Esophagus squamous epithelium (tissue), 4 donors: ENCODE data around the gene SLC25A19.

Source experiments
- POLR2A ChIP-seq, 4 donors: fragments of 450-650 bp; IDR thresholded peaks; one replicate each; pipeline ENCODE4 v1.6.1; 2017; ENCODE audit warnings: antibody characterized with exemption in 4 of 4, mild to moderate bottlenecking in 4 of 4, moderate library complexity in 3 of 4
- TF ChIP-seq, protein P1 (sequence below), 6 experiments: fragments of 450-650 bp in 4 of 6; fragments of 200-600 bp in 2 of 6; sonication (generic) in 2 of 6; IDR thresholded peaks; one replicate each; pipeline ENCODE4 v1.5.1; 2016 to 2019; ENCODE audit warnings: antibody characterized with exemption in 6 of 6, mild to moderate bottlenecking in 4 of 6, moderate library complexity in 4 of 6

DNA sequence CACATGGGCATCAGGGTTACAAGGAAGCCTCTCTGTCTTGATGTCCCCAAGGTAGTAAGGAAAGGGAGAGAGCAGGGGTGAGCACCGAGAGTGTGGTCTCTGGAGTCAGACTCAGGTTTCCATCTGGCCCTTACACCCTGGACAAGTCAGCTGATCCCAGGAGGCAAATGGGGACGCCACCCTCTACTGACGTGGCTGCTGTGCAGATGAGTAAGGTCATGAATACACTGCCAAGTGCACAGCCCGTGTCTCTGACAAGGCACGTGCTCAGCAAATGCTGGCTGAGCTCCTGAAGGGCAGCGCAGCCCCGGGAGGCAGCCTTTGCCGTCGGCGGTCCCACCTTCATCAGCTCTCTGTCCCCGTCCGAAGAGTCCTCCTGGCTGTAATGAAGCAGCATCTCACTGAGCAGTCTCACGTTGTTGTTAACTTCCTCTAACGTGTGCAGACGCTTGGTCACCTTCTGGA, 47.2 kb downstream of the SLC25A19 start:
- TF ChIP-seq, protein P1, sequence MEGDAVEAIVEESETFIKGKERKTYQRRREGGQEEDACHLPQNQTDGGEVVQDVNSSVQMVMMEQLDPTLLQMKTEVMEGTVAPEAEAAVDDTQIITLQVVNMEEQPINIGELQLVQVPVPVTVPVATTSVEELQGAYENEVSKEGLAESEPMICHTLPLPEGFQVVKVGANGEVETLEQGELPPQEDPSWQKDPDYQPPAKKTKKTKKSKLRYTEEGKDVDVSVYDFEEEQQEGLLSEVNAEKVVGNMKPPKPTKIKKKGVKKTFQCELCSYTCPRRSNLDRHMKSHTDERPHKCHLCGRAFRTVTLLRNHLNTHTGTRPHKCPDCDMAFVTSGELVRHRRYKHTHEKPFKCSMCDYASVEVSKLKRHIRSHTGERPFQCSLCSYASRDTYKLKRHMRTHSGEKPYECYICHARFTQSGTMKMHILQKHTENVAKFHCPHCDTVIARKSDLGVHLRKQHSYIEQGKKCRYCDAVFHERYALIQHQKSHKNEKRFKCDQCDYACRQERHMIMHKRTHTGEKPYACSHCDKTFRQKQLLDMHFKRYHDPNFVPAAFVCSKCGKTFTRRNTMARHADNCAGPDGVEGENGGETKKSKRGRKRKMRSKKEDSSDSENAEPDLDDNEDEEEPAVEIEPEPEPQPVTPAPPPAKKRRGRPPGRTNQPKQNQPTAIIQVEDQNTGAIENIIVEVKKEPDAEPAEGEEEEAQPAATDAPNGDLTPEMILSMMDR (IDR thresholded peaks at IDR 0.05): no peak
- TF ChIP-seq POLR2A (IDR thresholded peaks at IDR 0.05): no peak
